GM21825 (cell line): Measurements from ENCODE around the gene APPL2.

Experiments used
- ATAC-seq: cut with Tn5 transposase; IDR thresholded peaks from one replicate; pipeline ENCODE4 v1.9.1; 2021; ENCODE audit warnings: mild to moderate bottlenecking, moderate library complexity; ENCODE audit not compliant: unreplicated experiment

The APPL2 gene

GRCh38 chr12:105223884-105224283 is 12.1 kb downstream of the APPL2 start:
- ATAC-seq, result no peak

DNA sequence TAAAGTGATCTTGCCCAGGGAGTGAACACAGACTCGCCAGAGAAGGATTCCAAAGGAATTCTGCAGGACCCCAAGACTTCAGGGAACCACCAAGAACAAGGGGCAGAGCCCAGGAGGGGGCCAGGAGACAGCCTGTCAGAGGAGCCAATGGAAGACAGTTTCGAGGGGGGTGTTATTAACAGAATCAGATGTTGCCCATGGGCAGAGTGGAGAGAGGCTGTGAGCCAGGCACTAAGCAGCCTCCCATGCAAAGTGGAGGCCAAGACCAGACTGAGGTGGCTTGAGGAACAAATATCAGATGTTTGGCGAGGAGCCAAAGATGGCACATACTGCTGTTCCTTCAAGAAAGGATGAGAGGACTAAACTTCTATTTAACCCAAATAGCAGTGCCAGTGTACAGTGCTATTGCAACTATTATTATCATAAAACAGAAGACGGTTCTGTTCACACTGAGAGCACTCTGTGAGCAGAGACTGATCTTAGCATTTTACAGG is 12.6 kb downstream of the APPL2 start:
- no peak for ATAC-seq

DNA sequence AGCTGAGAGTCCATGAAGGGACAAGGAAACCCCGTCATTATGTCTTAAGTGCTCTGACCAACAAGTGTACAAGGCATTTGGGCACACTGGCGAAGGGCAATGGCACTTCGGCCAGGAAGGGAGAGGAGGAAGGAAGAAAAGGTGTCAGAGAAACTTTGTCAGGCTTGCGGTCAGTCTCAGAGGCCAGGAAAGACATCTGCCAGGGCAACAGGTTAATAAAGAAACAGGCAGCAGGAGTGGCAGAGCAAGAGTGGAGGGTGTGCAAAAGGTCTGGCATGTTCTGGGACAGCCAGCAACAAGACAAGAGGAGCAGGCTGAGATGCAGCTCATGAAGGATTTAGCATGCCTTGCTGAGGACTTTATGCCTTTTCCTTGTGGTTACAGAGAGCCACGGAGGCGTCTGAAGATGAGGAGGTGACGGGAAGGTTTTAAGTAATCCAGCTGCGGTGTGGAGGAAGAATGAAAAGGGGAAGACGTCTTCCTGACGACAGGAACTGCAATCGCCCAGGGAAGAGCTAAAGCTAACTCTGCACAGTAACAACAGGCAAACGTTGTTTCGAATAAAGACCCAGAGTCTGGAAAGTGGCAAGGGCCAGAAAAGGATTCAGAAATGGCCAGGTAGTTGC is 13.1 kb downstream of the APPL2 start:
- no peak for ATAC-seq

DNA sequence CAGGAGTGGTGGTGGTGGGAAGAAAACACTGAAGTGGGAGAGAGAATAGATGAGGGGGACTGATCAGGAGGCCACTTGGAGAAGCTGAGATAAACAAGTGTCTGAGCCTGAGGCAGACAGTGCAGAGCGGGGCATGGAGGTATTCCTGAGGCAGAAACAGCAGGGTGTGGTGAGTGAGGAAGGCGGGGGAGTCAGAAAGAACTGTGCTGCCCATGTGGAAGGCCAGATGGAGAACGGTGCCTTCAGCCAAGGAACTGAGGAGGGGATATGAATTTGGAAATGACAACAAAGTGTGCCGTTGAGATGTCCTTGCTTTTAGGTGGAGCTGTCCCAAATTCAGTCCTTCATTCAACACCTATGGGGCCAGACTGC is 13.7 kb downstream of the APPL2 start:
- ATAC-seq, result no peak

DNA sequence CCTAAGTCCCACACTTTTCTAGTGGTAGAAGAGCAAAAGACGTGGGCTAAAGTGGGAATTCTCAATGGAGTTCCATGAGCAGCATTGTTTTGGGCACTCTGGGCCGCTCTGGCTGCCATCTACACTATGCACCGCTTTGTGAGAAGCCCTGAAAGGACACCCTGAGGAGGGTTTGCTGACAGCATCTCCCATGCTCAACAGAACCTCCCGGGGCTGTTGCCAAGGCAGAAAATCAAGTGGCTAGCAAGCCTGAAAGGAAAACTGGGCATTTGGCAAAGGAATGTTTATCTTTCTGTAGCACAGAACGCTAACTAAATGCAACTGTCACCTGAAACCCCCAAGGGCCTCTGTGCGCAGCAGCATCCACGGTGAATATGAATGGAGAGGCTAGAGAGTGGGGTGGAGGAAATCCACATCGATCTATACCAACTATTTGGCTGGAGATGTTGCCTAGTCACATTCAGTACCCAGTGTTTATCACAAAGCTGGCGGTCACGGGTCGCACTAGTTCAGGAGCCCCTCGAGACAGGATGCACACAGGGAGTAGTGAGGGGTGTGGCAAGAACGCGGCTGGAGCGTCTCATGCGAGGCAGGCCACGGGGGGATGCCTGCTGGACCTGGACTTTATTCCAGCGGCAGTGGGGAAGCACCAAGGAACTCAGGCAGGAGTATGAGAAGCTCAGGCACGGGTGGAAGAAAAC is 14.2 kb downstream of the APPL2 start:
- ATAC-seq, result no peak

- no peak for ATAC-seq
Measured at GRCh38 chr12:105220929-105221290, 15.1 kb downstream of the APPL2 start.

DNA sequence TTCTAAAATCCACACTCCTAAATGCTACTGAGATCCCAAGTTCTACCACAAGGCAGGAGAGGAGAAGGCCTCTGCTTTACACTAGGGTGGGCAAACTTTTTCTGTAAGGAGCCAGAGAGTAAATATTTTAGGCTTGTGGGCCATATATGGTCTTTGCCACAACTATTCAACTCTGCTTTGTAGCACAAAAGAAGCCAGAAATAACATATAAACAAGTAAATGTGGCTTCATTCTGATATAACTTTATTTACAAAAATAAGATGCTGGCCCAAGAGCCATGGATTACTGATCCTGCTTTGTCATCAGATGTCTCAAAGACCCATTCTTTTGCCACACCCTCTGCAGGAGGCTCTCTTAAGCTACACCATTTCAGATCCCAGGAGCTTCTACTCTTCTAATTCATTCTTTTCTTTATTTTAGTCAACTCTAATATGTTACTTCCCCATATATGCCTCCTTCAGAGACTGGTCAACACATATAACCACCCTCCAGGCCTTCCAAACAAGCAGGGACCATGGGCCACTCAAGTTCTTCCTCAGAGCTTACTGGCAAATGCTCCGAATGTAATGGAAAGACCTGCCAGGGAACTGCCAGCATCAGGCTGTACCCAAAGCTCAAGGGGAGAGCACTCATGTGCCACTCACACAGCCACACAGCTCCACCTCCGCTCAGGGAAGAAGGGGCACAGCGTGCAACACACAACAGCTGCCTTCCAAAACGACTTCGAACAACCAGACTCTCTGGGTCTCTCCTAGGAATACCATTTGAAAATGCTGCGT is 15.6 kb downstream of the APPL2 start:
- no peak for ATAC-seq

GRCh38 chr12:105219261-105220028 is 16.5 kb downstream of the APPL2 start:
- no peak for ATAC-seq

GRCh38 chr12:105218434-105218833 is 17.5 kb downstream of the APPL2 start:
- no peak for ATAC-seq

GRCh38 chr12:105214670-105215375 is 21.2 kb downstream of the APPL2 start:
- no peak for ATAC-seq

GRCh38 chr12:105214148-105214547 is 21.8 kb downstream of the APPL2 start:
- no peak for ATAC-seq

DNA sequence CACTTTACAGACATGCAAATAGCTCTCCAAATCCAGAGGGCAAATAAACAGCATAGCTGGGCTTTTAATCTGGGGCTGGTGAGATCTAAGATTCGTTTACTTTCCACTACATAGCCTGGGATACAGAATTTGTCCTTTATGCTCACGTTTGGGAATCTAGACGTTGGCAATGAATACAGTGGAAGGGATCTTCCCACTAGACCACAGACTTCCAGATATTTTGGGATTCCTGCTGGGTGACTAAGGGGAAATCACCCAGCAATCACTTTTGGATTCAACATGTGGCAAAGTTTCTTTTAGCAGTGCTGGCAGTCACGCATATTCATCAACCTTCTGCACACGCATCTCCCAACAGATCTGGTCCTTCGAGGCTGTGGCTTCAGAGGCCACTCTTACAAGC is 23.5 kb downstream of the APPL2 start:
- ATAC-seq, result no peak

DNA sequence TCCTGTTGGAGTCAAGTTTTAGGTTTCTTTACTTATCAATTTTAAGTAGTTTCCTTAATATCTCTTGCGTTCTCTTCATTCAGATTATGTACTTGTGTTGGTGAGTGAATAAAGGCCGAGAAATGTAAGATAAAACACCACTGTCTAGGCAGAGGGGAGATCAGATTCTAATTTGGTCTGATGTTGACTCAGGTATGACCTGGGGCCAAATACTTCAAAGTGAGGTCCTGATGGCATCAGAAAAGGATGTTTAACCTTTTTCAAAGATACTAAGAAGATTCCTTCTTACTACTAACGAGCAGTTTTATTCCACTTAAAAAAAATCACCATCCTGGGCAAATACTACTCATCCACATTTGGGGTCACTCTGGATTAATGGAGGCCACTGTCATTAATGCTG is 26.9 kb downstream of the APPL2 start:
- no peak for ATAC-seq

DNA sequence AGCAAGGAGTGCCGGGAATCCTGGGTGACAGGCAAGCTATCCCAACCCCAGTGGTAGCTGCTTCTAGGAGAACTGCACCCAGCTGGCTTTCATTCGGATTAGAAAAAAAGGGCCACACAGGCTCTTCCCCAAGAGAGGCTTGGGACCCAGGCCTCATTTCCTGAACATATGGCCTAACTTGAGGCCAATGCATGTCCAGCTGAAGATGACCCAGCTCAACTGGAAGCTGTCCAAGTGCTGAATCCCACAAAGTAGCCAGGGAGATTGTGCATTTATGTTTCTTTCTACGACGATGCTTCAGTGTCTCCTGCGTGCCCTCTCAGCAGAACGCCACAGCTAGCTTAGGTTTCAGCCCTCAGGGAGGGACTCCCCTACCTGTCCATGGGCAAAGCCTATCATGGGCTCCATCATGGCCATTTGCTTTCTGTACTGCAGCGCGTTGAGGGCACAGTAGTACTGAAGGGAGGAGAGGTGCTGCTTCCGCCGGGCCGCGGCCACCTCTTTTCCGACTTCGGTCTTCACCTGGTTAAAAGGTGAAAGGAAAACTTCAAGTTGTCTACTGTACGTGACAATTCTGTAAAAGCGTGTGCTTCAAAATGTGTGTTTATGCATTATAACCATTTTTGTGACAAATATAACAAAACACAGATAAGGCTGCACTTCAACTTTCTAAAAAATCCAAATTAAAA is 29.1 kb downstream of the APPL2 start:
- no peak for ATAC-seq

DNA sequence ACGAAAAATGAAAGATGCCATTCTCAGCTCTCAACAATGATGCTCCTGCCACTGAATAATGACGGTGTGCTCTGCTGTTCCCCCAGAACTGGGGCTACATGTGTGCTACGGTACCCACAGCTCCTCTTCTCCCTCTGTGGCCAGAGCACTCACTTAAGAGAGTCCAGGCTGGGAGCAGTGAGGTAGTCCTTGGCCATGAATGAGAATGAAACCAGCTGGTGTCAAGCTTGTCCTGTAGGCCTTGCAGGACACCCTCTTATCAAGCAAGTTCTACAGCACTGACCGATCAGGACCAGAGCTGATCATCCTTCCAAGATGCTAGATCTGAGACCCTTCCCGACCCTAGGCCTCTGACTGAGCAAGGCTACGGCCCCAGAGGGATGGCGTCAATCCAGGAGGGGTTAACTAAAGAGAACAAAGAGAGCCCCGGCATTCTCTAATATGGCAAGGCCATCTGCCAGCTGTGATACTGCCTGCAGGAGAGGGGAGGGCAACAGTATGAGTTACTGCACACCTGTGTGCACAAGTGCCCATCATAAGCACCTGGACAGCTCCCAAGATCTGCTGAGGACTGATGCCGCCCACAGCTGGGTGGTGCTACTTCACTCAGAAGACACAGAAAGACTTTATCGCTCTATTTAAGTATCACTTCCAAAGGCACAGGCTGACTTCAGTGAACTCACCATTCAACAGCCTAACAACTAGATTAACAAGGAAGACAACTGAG is 30.5 kb downstream of the APPL2 start:
- ATAC-seq, result no peak

DNA sequence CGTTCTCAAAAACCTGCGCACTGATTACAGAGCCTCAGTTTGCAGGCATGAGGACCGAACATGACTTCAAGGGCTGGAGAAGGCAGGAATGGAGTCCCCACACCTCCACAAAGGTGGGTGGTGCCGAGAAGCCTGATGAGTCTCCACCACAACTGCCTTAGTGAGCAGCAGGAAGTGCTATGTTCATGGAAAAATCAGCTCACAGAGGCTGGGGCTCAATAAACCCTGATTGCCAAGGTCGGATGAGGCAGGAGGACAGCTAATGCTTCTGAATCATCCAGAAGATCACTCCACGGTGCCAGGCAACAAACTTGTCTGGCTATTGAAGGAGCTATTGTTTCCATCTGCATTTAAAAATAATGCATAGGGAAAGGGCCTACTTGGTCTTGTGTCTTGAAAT is 31.1 kb downstream of the APPL2 start:
- no peak for ATAC-seq

DNA sequence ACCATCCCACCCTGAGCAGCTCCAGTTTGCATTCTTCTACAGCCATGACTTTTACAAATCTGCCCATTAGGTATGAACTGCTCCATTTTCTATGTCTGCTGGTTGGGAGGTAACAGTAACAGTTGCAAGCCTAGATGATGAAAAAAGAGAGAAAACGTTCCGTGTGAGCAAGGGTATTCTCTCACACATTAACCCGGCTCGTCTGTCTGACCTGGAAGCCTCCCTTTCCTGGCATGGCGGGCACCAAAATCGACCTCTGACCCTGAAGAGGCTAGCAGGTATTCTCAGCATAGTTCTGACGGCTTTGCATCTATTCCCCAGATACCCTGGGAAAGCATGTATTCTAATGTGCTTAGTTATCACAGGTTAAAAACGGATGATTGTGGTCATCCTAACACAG is 31.8 kb downstream of the APPL2 start:
- ATAC-seq, result no peak

DNA sequence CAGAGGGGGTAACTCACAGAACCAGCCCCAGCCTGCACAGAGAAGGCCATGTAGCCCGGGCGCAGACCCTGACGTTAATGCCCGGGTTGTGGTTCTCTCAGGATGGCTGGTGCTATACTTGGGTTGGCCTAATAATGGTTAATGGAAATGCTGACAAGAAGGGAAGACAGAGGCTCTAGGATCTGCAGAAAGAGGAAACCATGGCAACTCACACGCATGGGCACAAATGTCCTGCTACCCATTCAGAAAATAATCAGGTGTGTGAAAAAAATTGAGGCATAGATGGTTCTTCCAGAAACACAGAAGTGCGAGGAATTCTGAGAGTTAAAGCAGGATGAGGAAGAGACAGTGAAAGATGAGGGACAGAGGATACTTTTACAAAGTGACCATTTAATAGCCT is 33.8 kb downstream of the APPL2 start:
- no peak for ATAC-seq

DNA sequence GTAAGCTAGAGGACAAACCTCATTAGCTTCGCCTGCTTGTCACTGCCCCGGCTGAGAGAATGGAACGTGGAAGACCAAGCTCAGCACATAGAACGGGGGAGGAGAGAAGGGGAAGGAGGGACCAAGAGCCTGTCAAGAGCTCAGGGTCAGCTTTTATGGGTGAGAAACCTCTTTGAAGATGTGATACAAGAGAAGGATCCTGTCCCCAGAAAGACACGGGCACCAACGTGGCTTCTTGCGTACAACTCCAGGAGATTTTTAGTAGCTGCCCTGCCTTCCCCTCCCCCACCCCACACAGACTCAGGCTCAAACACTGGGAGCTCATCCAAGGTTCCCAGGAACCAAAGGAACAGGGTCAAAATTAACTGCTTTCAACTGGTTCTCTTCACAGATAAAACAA is 34.7 kb downstream of the APPL2 start:
- ATAC-seq, result no peak
